ENCODE measurements around the gene DIRAS3.

DNA sequence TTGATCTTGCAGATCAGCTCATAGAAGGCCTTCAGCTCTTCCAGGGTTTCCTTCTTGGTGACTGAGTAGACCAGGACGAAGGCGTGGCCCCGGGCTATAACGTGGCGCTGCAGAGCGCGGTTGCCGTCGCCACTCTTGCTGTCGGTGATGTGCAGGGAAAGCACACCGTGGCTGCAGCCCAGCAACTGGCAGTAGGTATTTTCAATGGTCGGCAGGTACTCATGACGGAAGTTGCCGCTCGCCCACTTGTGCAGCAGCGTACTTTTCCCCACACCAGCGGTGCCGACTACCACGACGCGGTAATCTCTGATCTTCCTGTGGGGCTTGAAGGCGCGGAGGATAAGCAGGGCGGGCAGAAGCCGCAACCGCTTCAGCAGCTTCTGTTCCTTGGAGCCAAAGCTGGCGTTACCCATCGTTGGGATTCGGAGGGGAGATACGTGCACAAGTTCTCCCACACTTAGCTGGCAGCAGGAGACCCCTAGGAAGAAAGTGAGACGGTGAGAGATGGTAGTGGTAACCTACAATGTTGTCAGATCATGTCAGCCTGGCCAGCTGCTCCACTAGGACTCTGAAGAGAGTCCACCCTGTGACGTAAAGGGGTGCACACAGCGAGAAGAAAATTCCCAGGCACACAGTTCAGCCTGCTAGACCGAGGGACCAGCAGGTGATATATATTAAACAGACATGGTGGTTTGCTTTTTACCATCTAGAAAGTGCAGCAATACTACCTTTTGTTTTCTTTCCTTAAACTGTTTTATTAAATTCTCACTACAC lies 3.4 kb downstream of the DIRAS3 start:
- TF ChIP-seq, protein P1, sequence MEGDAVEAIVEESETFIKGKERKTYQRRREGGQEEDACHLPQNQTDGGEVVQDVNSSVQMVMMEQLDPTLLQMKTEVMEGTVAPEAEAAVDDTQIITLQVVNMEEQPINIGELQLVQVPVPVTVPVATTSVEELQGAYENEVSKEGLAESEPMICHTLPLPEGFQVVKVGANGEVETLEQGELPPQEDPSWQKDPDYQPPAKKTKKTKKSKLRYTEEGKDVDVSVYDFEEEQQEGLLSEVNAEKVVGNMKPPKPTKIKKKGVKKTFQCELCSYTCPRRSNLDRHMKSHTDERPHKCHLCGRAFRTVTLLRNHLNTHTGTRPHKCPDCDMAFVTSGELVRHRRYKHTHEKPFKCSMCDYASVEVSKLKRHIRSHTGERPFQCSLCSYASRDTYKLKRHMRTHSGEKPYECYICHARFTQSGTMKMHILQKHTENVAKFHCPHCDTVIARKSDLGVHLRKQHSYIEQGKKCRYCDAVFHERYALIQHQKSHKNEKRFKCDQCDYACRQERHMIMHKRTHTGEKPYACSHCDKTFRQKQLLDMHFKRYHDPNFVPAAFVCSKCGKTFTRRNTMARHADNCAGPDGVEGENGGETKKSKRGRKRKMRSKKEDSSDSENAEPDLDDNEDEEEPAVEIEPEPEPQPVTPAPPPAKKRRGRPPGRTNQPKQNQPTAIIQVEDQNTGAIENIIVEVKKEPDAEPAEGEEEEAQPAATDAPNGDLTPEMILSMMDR (IDR thresholded peaks at IDR 0.05): no peak
- no peak for TF ChIP-seq POLR2A (IDR thresholded peaks at IDR 0.05)
